CD4-positive, alpha-beta T cell treated with Interleukin-15 for 4 hours (primary cell): ENCODE results near the gene CHST9.
"Not testable (repeated sequence)": the region's sequence is repeated elsewhere in the genome, so short reads cannot be mapped to it uniquely, and the experiment has no call there.

Experiments used
- DNase-seq: peaks from one replicate; pipeline ENCODE4 v3.0.0-alpha.2; 2020; ENCODE audit warnings: low spot score

CHST9 gene

GRCh38 chr18:27004056-27004829 is 180.9 kb downstream of the CHST9 start:
- DNase-seq = no peak

GRCh38 chr18:26999797-27000196 is 185.3 kb downstream of the CHST9 start:
- no peak for DNase-seq

- DNase-seq = no peak
These were observed 191.5 kb downstream of the CHST9 start for GRCh38 chr18:26993568-26993967.

- no peak for DNase-seq
These were observed 192.2 kb downstream of the CHST9 start for GRCh38 chr18:26992926-26993325.

- no peak for DNase-seq
These were observed 195.3 kb downstream of the CHST9 start for GRCh38 chr18:26989842-26990241.

- no peak for DNase-seq
These were observed 203.6 kb downstream of the CHST9 start for GRCh38 chr18:26981360-26982082.

- no peak for DNase-seq
These were observed 206.2 kb downstream of the CHST9 start for GRCh38 chr18:26978812-26979341.

- no peak for DNase-seq
These were observed 207.3 kb downstream of the CHST9 start for GRCh38 chr18:26977781-26978180.

- DNase-seq = no peak
These were observed 208.9 kb downstream of the CHST9 start for GRCh38 chr18:26976206-26976605.

- DNase-seq = not testable (repeated sequence)
These were observed 212.6 kb downstream of the CHST9 start for GRCh38 chr18:26972549-26972948.

GRCh38 chr18:26971409-26971808 is 213.7 kb downstream of the CHST9 start:
- DNase-seq = no peak

- no peak for DNase-seq
These were observed 214.5 kb downstream of the CHST9 start for GRCh38 chr18:26970637-26971036.

GRCh38 chr18:26965206-26965605 is 219.9 kb downstream of the CHST9 start:
- no peak for DNase-seq

- no peak for DNase-seq
These were observed 221.8 kb downstream of the CHST9 start for GRCh38 chr18:26963292-26963691.

GRCh38 chr18:26961839-26962238 is 223.3 kb downstream of the CHST9 start:
- no peak for DNase-seq

- DNase-seq = no peak
These were observed 224.2 kb downstream of the CHST9 start for GRCh38 chr18:26960911-26961310.

- no peak for DNase-seq
These were observed 228.2 kb downstream of the CHST9 start for GRCh38 chr18:26956863-26957262.

GRCh38 chr18:26948703-26949102 is 236.4 kb downstream of the CHST9 start:
- DNase-seq = no peak

GRCh38 chr18:26943906-26944305 is 241.2 kb downstream of the CHST9 start:
- DNase-seq = no peak

GRCh38 chr18:26941584-26941983 is 243.5 kb downstream of the CHST9 start:
- DNase-seq = no peak

GRCh38 chr18:26940744-26941398 is 244.2 kb downstream of the CHST9 start:
- no peak for DNase-seq

- DNase-seq = no peak
These were observed 253.4 kb downstream of the CHST9 start for GRCh38 chr18:26931659-26932058.

GRCh38 chr18:26930630-26931029 is 254.5 kb downstream of the CHST9 start:
- no peak for DNase-seq
